CD4-positive, CD25-positive, alpha-beta regulatory T cell (primary cell): ENCODE results near the gene RBSN. TPM values are rescaled to one million over a fixed set of nuclear protein-coding genes. Genes with fewer than 3 reads are reported as not detected.

Source experiments
- ATAC-seq, 2 donors: fragments of 150-1000 bp; cut with Tn5 transposase; one replicate each; pipeline ENCODE4 v1.10.0; 2021; ENCODE audit warnings: low read depth in 2 of 2, moderate number of reproducible peaks in 2 of 2, moderate library complexity in 1 of 2
- DNase-seq, 3 donors: peaks; one replicate each; pipeline versions ENCODE4 v3.0.0 to v3.0.0-alpha.2; 2012 to 2022; ENCODE audit warnings: mixed read lengths in 1 of 3
- H3K27ac ChIP-seq: one replicate; pipeline ENCODE4 v1.7.0; 2013; ENCODE audit warnings: mild to moderate bottlenecking, low read length; ENCODE audit not compliant: insufficient read depth, poor library complexity, severe bottlenecking
- H3K27me3 ChIP-seq: one replicate; pipeline ENCODE4 v1.7.0; 2013; ENCODE audit warnings: low read length; ENCODE audit not compliant: control insufficient read depth, insufficient read depth
- H3K36me3 ChIP-seq: one replicate; pipeline ENCODE4 v1.7.0; 2013; ENCODE audit warnings: mild to moderate bottlenecking, low read length, moderate library complexity; ENCODE audit not compliant: control insufficient read depth, insufficient read depth
- H3K4me1 ChIP-seq: 2 replicates; pipeline ENCODE4 v1.7.0; 2013; ENCODE audit warnings: mild to moderate bottlenecking, low read length; ENCODE audit not compliant: insufficient read depth, control insufficient read depth, poor library complexity, severe bottlenecking
- H3K4me3 ChIP-seq: one replicate; pipeline ENCODE4 v1.7.0; 2013; ENCODE audit warnings: low read depth, mild to moderate bottlenecking, low read length, moderate library complexity
- H3K9me3 ChIP-seq, 2 experiments: 1 replicate in 1 of 2; 2 replicates in 1 of 2; pipeline ENCODE4 v1.7.0; 2013; ENCODE audit warnings: low read length in 2 of 2, mild to moderate bottlenecking in 1 of 2, moderate library complexity in 1 of 2; ENCODE audit not compliant: control insufficient read depth in 2 of 2
- H3K27ac Mint-ChIP-seq, 3 donors: one replicate each; pipeline ENCODE4 v1.8.0; 2020 to 2022; ENCODE audit warnings: mild to moderate bottlenecking in 3 of 3, mixed read lengths in 3 of 3, moderate library complexity in 2 of 3
- H3K27me3 Mint-ChIP-seq: one replicate; pipeline ENCODE4 v1.8.0; 2022; ENCODE audit warnings: mild to moderate bottlenecking, mixed read lengths
- H3K36me3 Mint-ChIP-seq: one replicate; pipeline ENCODE4 v1.8.0; 2020; ENCODE audit warnings: mixed read lengths
- H3K4me1 Mint-ChIP-seq, 4 donors: one replicate each; pipeline ENCODE4 v1.8.0; 2020 to 2022; ENCODE audit warnings: mixed read lengths in 4 of 4, mild to moderate bottlenecking in 1 of 4
- H3K4me3 Mint-ChIP-seq, 4 donors: one replicate each; pipeline ENCODE4 v1.8.0; 2020 to 2022; ENCODE audit warnings: mild to moderate bottlenecking in 4 of 4, mixed read lengths in 4 of 4, moderate library complexity in 3 of 4
- H3K9me3 Mint-ChIP-seq, 7 donors: one replicate each; pipeline ENCODE4 v1.8.0; 2020 to 2022; ENCODE audit warnings: mixed read lengths in 7 of 7, mild to moderate bottlenecking in 3 of 7, moderate library complexity in 2 of 7
- polyA plus RNA-seq, 4 donors: library from polyadenylated mRNA; unstranded; fragments of 300-500 nt; fragmentation: Illumina TruSeq; gene quantifications; one replicate each; pipeline ENCODE4 v1.2.3, GENCODE V29; 2021
- total RNA-seq: library from RNA; stranded (reverse); gene quantifications from one replicate; pipeline ENCODE4 v1.2.3, GENCODE V29; 2022

Gene RBSN
- total and polyA plus RNA-seq, 5 donors from 2014 or later = 16.9 to 41.0 (median 22.2) TPM

DNA sequence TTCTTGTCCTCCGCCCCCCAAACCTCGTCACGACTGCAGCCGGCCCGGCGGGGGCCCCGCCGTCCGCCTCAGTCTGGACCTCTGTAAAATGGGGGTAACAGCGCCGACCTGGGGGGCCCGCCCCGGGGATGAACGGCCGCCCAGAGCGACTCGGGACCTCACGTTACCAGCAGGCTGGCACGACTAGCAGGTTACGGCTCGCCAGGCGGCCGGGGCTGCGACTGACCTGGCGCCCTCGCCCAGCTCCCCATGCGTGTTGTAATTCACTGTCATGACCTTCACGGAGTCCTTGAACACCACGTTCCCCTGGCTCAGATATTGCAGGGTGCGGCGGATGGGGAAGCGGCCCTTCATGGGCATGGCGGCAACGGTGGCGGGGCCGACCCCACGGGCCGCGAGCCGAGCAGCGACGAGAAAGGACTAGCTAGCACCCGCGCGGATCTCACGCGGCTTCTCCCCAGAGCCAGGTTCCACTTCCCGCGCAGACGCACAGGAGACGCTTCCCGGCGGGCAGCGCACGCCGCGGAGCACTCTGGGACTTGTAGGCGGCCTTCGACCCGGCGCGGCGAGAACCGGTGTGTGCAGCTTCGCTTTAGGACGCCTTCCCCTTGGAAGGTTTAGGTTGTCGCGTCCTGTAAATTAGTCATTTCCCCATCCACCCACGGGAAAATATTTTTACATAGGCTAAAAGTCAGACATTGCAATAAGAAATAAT lies 34.0 kb downstream of the RBSN start, which contains the start of gene MRPS25:
TSS of gene MRPS25 (minus strand) at position 481 of the 715 bp plus-strand sequence. CDS start at position 360, 121 bp downstream.
- Mint-ChIP-seq H3K27ac (peak within 1 kb of the TSS; percentile 91 to 99 (median 95)), H3K4me3 (peak within 1 kb of the TSS; percentile 96 to 99 (median 97)), H3K36me3 (peaks cover under 1% of the 10 kb centered on the region), H3K4me1 (peaks cover 5 to 28% (median 18%) of the 10 kb centered on the region in 4 donors), H3K9me3 (no peaks in the 10 kb centered on the region), H3K27me3 (no peaks in the 10 kb centered on the region)
- H3K4me3 ChIP-seq = peak within 1 kb of the TSS; percentile 86
- peak within 1 kb of the TSS; percentile 79 for H3K27ac ChIP-seq
- H3K27me3 ChIP-seq = no peaks in the 10 kb centered on the region
- DNase-seq = peak; percentile 84 to 95 (median 88)
- peaks cover 23% of the 10 kb centered on the region for H3K4me1 ChIP-seq
- H3K9me3 ChIP-seq = no peaks in the 10 kb centered on the region
- ATAC-seq = peak; percentile 98
- H3K36me3 ChIP-seq = no peaks in the 10 kb centered on the region

GRCh38 chr3:15064299-15064834 lies 34.6 kb downstream of the RBSN start:
- H3K9me3 Mint-ChIP-seq = no peaks in the 10 kb centered on the region
- ATAC-seq (no peak), DNase-seq (peak in 2 of 3 donors; percentile 14 to 53)
- Histone ChIP-seq H3K4me1 (peaks cover 23% of the 10 kb centered on the region), H3K4me3 (peak overlapping the region; percentile 86), H3K36me3 (no peaks in the 10 kb centered on the region), H3K9me3 (no peaks in the 10 kb centered on the region), H3K27me3 (no peaks in the 10 kb centered on the region), H3K27ac (peak overlapping the region; percentile 79)
- H3K27ac Mint-ChIP-seq = peak overlapping the region; percentile 88 to 95 (median 91)
- no peaks in the 10 kb centered on the region for H3K27me3 Mint-ChIP-seq
- peak overlapping the region; percentile 96 to 99 (median 97) for H3K4me3 Mint-ChIP-seq
- peaks cover 10 to 33% (median 21%) of the 10 kb centered on the region in 4 donors for H3K4me1 Mint-ChIP-seq
- H3K36me3 Mint-ChIP-seq = peaks cover 6% of the 10 kb centered on the region

DNA sequence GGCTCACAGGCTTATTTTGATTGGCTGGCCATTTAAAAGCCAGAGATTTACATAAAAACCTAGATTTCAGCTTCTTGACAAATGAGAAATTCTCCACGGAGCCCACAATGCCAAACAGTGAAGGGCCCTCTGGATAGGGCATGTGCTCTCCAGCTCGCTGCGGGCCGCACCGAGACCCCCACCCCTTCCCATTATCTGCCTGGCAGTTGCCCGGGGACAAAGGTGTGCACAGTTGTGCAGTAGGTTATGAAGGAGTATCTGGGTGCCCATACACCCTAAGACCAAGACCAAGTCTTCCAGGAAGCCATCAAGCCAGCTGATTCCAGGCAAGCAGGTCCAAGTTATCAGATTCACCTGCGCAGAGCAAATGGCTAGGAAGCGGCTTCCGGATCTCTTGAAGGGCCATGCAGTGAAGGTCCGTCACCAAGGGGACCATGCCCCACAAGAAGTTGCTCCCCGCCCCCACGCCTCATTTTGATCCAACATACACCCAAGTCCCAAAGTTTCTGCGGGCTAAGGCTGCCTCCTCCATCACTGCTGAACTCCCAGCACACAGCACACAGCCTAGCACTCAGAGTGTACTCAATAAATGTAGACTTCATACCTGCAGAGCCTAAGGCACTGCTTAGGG lies 35.2 kb downstream of the RBSN start:
- Histone ChIP-seq H3K27me3 (no peaks in the 10 kb centered on the region), H3K4me3 (peak overlapping the region; percentile 86), H3K36me3 (no peaks in the 10 kb centered on the region), H3K4me1 (peaks cover 23% of the 10 kb centered on the region), H3K9me3 (no peaks in the 10 kb centered on the region), H3K27ac (no peak overlapping the region)
- H3K36me3 Mint-ChIP-seq = peaks cover 7% of the 10 kb centered on the region
- H3K27ac Mint-ChIP-seq = peak overlapping the region; percentile 88 to 95 (median 91)
- peaks cover 10 to 33% (median 22%) of the 10 kb centered on the region in 4 donors for H3K4me1 Mint-ChIP-seq
- ATAC-seq (no peak), DNase-seq (no peak)
- H3K4me3 Mint-ChIP-seq = peak overlapping the region; percentile 96 to 99 (median 97)
- H3K9me3 Mint-ChIP-seq = no peaks in the 10 kb centered on the region
- H3K27me3 Mint-ChIP-seq = no peaks in the 10 kb centered on the region

GRCh38 chr3:15063238-15063637 lies 35.7 kb downstream of the RBSN start:
- no peak overlapping the region for H3K4me3 ChIP-seq
- no peaks in the 10 kb centered on the region for H3K9me3 Mint-ChIP-seq
- DNase-seq (no peak), ATAC-seq (no peak)
- no peaks in the 10 kb centered on the region for H3K27me3 Mint-ChIP-seq
- peaks cover 12 to 33% (median 23%) of the 10 kb centered on the region in 4 donors for H3K4me1 Mint-ChIP-seq
- H3K9me3 ChIP-seq = no peaks in the 10 kb centered on the region
- H3K4me1 ChIP-seq = peaks cover 23% of the 10 kb centered on the region
- peak overlapping the region in 2 of 3 donors; percentile 49 to 95 for H3K27ac Mint-ChIP-seq
- peak overlapping the region; percentile 96 to 99 (median 97) for H3K4me3 Mint-ChIP-seq
- H3K27ac ChIP-seq = no peak overlapping the region
- H3K36me3 ChIP-seq = peaks cover 2% of the 10 kb centered on the region
- no peaks in the 10 kb centered on the region for H3K27me3 ChIP-seq
- peaks cover 12% of the 10 kb centered on the region for H3K36me3 Mint-ChIP-seq

DNA sequence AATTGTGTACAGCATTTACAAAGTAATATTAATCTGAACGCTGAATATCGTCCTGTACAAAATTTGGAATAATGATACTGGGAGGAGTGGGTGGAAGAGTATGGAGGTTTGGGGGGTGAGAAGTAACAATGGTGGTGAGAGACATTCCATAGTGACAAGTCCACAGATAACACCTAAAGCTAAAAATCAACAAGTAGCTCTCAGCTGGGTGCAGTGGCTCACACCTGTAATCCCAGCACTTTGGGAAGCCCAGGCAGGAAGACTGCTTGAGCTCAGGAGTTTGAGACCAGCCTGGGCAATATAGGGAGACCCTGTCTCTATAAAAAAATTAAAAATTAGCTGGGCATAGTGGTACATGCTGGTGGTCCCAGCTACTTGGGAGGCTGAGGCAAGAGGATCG lies 38.9 kb downstream of the RBSN start:
- H3K27ac ChIP-seq = no peak overlapping the region
- no peak overlapping the region for H3K4me3 ChIP-seq
- H3K4me3 Mint-ChIP-seq = peak overlapping the region in 1 of 4 donors; percentile 39
- H3K4me1 Mint-ChIP-seq = peaks cover 19 to 40% (median 31%) of the 10 kb centered on the region in 4 donors
- peaks cover 19% of the 10 kb centered on the region for H3K36me3 Mint-ChIP-seq
- DNase-seq = no peak
- peaks cover 19% of the 10 kb centered on the region for H3K36me3 ChIP-seq
- no peaks in the 10 kb centered on the region for H3K27me3 Mint-ChIP-seq
- peaks cover 0 to 2% (median 0%) of the 10 kb centered on the region in 7 donors for H3K9me3 Mint-ChIP-seq
- no peaks in the 10 kb centered on the region for H3K9me3 ChIP-seq
- ATAC-seq = no peak
- H3K27me3 ChIP-seq = no peaks in the 10 kb centered on the region
- peaks cover 24% of the 10 kb centered on the region for H3K4me1 ChIP-seq
- H3K27ac Mint-ChIP-seq = peak overlapping the region in 1 of 3 donors; percentile 82

GRCh38 chr3:15056676-15057404 lies 42.1 kb downstream of the RBSN start:
- H3K27me3 Mint-ChIP-seq = no peaks in the 10 kb centered on the region
- peaks cover 11% of the 10 kb centered on the region for H3K4me1 ChIP-seq
- peak overlapping the region in 1 of 3 donors; percentile 31 for H3K27ac Mint-ChIP-seq
- peaks cover 34% of the 10 kb centered on the region for H3K36me3 ChIP-seq
- no peaks in the 10 kb centered on the region for H3K27me3 ChIP-seq
- H3K4me1 Mint-ChIP-seq = peaks cover 23 to 37% (median 28%) of the 10 kb centered on the region in 4 donors
- no peak for ATAC-seq
- peaks cover 26% of the 10 kb centered on the region for H3K36me3 Mint-ChIP-seq
- H3K9me3 ChIP-seq = no peaks in the 10 kb centered on the region
- peak overlapping the region in 1 of 4 donors; percentile 3 for H3K4me3 Mint-ChIP-seq
- no peak overlapping the region for H3K4me3 ChIP-seq
- H3K27ac ChIP-seq = no peak overlapping the region
- peaks cover 0 to 2% (median 0%) of the 10 kb centered on the region in 7 donors for H3K9me3 Mint-ChIP-seq
- no peak for DNase-seq

GRCh38 chr3:15055019-15055557 lies 43.9 kb downstream of the RBSN start:
- Mint-ChIP-seq H3K4me3 (peak overlapping the region; percentile 1 to 90 (median 66)), H3K4me1 (peaks cover 30 to 44% (median 33%) of the 10 kb centered on the region in 4 donors), H3K27me3 (no peaks in the 10 kb centered on the region), H3K9me3 (peaks cover 0 to 2% (median 0%) of the 10 kb centered on the region in 7 donors), H3K27ac (peak overlapping the region in 2 of 3 donors; percentile 64 to 85), H3K36me3 (peaks cover 26% of the 10 kb centered on the region)
- Histone ChIP-seq H3K27me3 (no peaks in the 10 kb centered on the region), H3K4me3 (peak overlapping the region; percentile 47), H3K9me3 (no peaks in the 10 kb centered on the region), H3K27ac (peak overlapping the region; percentile 37), H3K36me3 (peaks cover 44% of the 10 kb centered on the region), H3K4me1 (peaks cover 11% of the 10 kb centered on the region)
- DNase-seq (peak; percentile 7 to 70 (median 56)), ATAC-seq (peak; percentile 65 to 67)
